HepG2 (cell line): ENCODE measurements around the gene GAS6. TPM values are rescaled to one million over a fixed set of nuclear protein-coding genes. Genes with fewer than 3 reads are reported as not detected.

Source experiments
- ATAC-seq: fragments of 200-7000 bp; cut with Tn5 transposase; 3 replicates; pipeline ENCODE4 v1.9.1; 2020; ENCODE audit warnings: mild to moderate bottlenecking, moderate library complexity
- BruUV-seq: library from RNA; stranded (reverse); fragments of 400-500 nt; replicated peaks from 2 replicates; lab custom pipeline; 2021; lab: Mats Ljungman, UMichigan
- CTCF ChIA-PET: fragments of 300-600 bp; formaldehyde crosslinking; extraction: SDS; loops from one replicate; lab custom pipeline; 2021; ENCODE audit warnings: low total read pairs, inconsistent platforms, low intra/inter-chr PET ratio; lab: Yijun Ruan, JAX
- POLR2A ChIA-PET: fragments of 350-600 bp; sonication (Branson Sonifier 250); formaldehyde crosslinking; loops from one replicate; lab custom pipeline; 2020; ENCODE audit warnings: antibody characterized with exemption, inconsistent platforms; lab: Yijun Ruan, JAX
- DNase-seq: peaks from one replicate; pipeline ENCODE4 v3.0.0-alpha.2; 2015; ENCODE audit warnings: low spot score
- FAIRE-seq: peaks from 3 replicates; lab custom pipeline; 2011; peaks lifted over from hg19 to GRCh38; lab: Jason Lieb, UNC
- H2AFZ ChIP-seq: one replicate; pipeline ENCODE4 v1.6.1; 2011; ENCODE audit warnings: low read length, inconsistent platforms
- H3K27ac ChIP-seq: fragments of 300-600 bp; 3 replicates; pipeline ENCODE4 v1.8.0; 2011; ENCODE audit warnings: mixed run types, mild to moderate bottlenecking, mixed read lengths, low read length, inconsistent platforms; ENCODE audit not compliant: insufficient read depth; ENCODE audit errors: extremely low read length
- H3K27me3 ChIP-seq, 2 experiments: fragments of 200-600 bp in 1 of 2; 2 replicates in 1 of 2; 3 replicates in 1 of 2; pipeline versions ENCODE4 v1.6.0 to v1.8.0; 2011; ENCODE audit warnings: low read length in 2 of 2, mild to moderate bottlenecking in 2 of 2, moderate library complexity in 2 of 2, inconsistent platforms in 1 of 2; ENCODE audit not compliant: insufficient read depth in 2 of 2, control insufficient read depth in 1 of 2
- H3K36me3 ChIP-seq, 2 experiments: fragments of 200-600 bp in 1 of 2; replicated peaks in 1 of 2; 2 replicates in 1 of 2; 3 replicates in 1 of 2; pipeline versions ENCODE4 v1.5.1 to v1.8.0; 2011; ENCODE audit warnings: low read length in 2 of 2, inconsistent platforms in 1 of 2; ENCODE audit not compliant: insufficient read depth in 2 of 2, control insufficient read depth in 1 of 2
- H3K4me1 ChIP-seq: 2 replicates; pipeline ENCODE4 v1.5.1; 2012; ENCODE audit warnings: low read length, inconsistent platforms; ENCODE audit not compliant: insufficient read depth
- H3K4me2 ChIP-seq: 2 replicates; pipeline ENCODE4 v1.6.0; 2011; ENCODE audit warnings: low read depth, low read length, inconsistent platforms
- H3K4me3 ChIP-seq, 3 experiments: fragments of 200-600 bp in 1 of 3; sonication (generic), shearing (Covaris generic) in 1 of 3; replicated peaks in 1 of 3; 2 replicates each; pipeline ENCODE4 v1.5.1; 2011 to 2016; ENCODE audit warnings: low read length in 3 of 3, inconsistent platforms in 2 of 3, low read depth in 2 of 3, mild to moderate bottlenecking in 2 of 3, control low read depth in 1 of 3, mixed read lengths in 1 of 3; ENCODE audit not compliant: insufficient read depth in 1 of 3
- H3K79me2 ChIP-seq: one replicate; pipeline ENCODE4 v1.6.1; 2011; ENCODE audit warnings: low read length, inconsistent platforms; ENCODE audit not compliant: insufficient read depth
- H3K9ac ChIP-seq: 2 replicates; pipeline ENCODE4 v1.6.0; 2011; ENCODE audit warnings: mild to moderate bottlenecking, low read depth, low read length, inconsistent platforms; ENCODE audit not compliant: insufficient read depth
- H3K9me3 ChIP-seq: 2 replicates; pipeline ENCODE4 v1.5.1; 2012; ENCODE audit warnings: mild to moderate bottlenecking, low read length
- H4K20me1 ChIP-seq: 2 replicates; pipeline ENCODE4 v1.6.0; 2011; ENCODE audit warnings: inconsistent platforms, mild to moderate bottlenecking, low read length, moderate library complexity; ENCODE audit not compliant: insufficient read depth
- CCAR2 ChIP-seq: fragments of 200-400 bp; formaldehyde crosslinking; optimal IDR thresholded peaks from 2 replicates; pipeline ENCODE3; 2018; ENCODE audit warnings: low read depth, mild to moderate bottlenecking, low read length, moderate library complexity
- FOXA1 ChIP-seq, 2 experiments: fragments of 450-650 bp in 1 of 2; sonication (generic) in 1 of 2; formaldehyde crosslinking in 1 of 2; IDR thresholded peaks; 2 replicates each; pipeline versions ENCODE4 v1.4.0 to v1.6.1; 2016 to 2020; ENCODE audit warnings: missing genetic modification reagents in 1 of 2
- GABPA ChIP-seq, 2 experiments: IDR thresholded peaks; 2 replicates each; pipeline ENCODE4 v1.6.1; 2011 to 2016; ENCODE audit warnings: low read depth in 2 of 2, low read length in 1 of 2, missing biosample characterization in 1 of 2, missing genetic modification characterization in 1 of 2
- MBD4 ChIP-seq: IDR thresholded peaks from 2 replicates; pipeline ENCODE4 v1.6.1; 2012; ENCODE audit warnings: low read length, inconsistent platforms, borderline replicate concordance
- MNT ChIP-seq: fragments of 450-650 bp; IDR thresholded peaks from 2 replicates; pipeline ENCODE4 v1.6.1; 2016
- NFKB2 ChIP-seq: sonication (generic); formaldehyde crosslinking; IDR thresholded peaks from 2 replicates; pipeline ENCODE4 v1.4.0; 2020; ENCODE audit warnings: missing genetic modification reagents, borderline replicate concordance
- ZFYVE20 ChIP-seq: sonication (generic); formaldehyde crosslinking; IDR thresholded peaks from 2 replicates; pipeline ENCODE4 v1.8.0; 2023; ENCODE audit warnings: low read depth, mild to moderate bottlenecking, moderate library complexity, missing genetic modification reagents, borderline replicate concordance
- ZNF260 ChIP-seq: sonication (generic); formaldehyde crosslinking; IDR thresholded peaks from 2 replicates; pipeline ENCODE4 v1.4.0; 2020; ENCODE audit warnings: missing genetic modification reagents, low read depth, mild to moderate bottlenecking, borderline replicate concordance
- ZNF282 ChIP-seq: fragments of 450-650 bp; IDR thresholded peaks from 2 replicates; pipeline ENCODE4 v1.6.1; 2018; ENCODE audit not compliant: partially characterized antibody
- ZNF724P ChIP-seq: sonication (generic); formaldehyde crosslinking; IDR thresholded peaks from 2 replicates; pipeline ENCODE4 v1.8.0; 2022; ENCODE audit warnings: missing genetic modification reagents, borderline replicate concordance
- WGBS: methylation state at CpG from one replicate; pipeline ENCODE4 v1.1.6; 2017; ENCODE audit warnings: low lambda C conversion rate; 5-methylcytosine and 5-hydroxymethylcytosine counted together
- in situ Hi-C: cut with HindIII; loops from 2 replicates; pipeline ENCODE4 v1.10.0; 2017; ENCODE audit warnings: low pct_unique_long_range_greater_than_20kb; ENCODE audit not compliant: extremely low pct_ligation_motif_present
- intact Hi-C: fragments of 100-400 bp; cut with micrococcal nuclease; formaldehyde crosslinking; loops from one replicate; pipeline ENCODE4 v1.10.0; 2022; ENCODE audit not compliant: unreplicated experiment
- polyA plus RNA-seq, 8 experiments: library from polyadenylated mRNA; depleted of rRNA in 3 of 8; stranded (reverse) in 7 of 8; unstranded in 1 of 8; fragments of >200 nt; fragmentation: Illumina TruSeq in 4 of 8; extraction: Trizol in 4 of 8; gene quantifications; 2 replicates each; pipeline versions ENCODE4 v1.2.1 to v1.2.3, GENCODE V29; 2011 to 2016; ENCODE audit warnings: low read depth in 4 of 8, missing spikeins in 1 of 8, mixed read lengths in 1 of 8; ENCODE audit not compliant: insufficient read depth in 1 of 8
- total RNA-seq, 5 experiments: library from RNA; depleted of rRNA; stranded (reverse); fragments of >200 nt; fragmentation: Illumina TruSeq; extraction: Trizol; gene quantifications; 2 replicates each; pipeline ENCODE4 v1.2.3, GENCODE V29; 2016; ENCODE audit warnings: low read depth in 1 of 5

Gene GAS6
- total and polyA plus RNA-seq, 2 of the 13 experiments (the other 11 are each of a cell fraction or from before 2014, with no cell fraction given), result 0.09 to 0.24 TPM

DNA sequence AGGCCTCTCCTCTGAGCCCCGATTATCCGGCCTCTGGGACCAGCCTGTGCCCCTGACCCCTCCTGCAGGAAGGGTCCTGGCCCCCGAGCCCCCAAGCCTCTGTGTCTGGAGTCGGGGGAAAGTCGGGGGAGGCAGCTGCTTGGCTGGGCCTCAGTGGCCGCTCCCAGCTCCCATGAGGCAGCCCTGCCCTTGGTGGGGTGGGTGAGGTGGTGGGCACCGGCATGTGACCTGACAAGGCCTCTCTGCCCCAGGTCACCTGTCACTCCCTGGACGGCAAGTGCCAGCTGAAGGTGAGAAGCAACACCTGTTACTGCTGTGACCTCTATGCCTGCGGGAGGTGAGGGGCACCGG lies 63.3 kb downstream of the GAS6 start:
- POLR2A ChIA-PET, result no interaction called here
- TF ChIP-seq ZNF724P (CRISPR knock-in tag), result no peak
- TF ChIP-seq ZFYVE20 (CRISPR knock-in tag), result no peak
- TF ChIP-seq MBD4, result no peak
- no peak for TF ChIP-seq GABPA (IDR thresholded peaks at IDR 0.05; ENCODE audit: low read depth, low read length)
- no peak for TF ChIP-seq GABPA (CRISPR knock-in tag; IDR thresholded peaks at IDR 0.05; ENCODE audit: low read depth)
- TF ChIP-seq CCAR2, result no peak
- DNase-seq, result no peak
- Histone ChIP-seq H3K79me2 (no peaks in the 10 kb centered on the region), H3K4me2 (no peak overlapping the region), H3K9ac (no peak overlapping the region), H2AFZ (no peak overlapping the region), H4K20me1 (no peaks in the 10 kb centered on the region), H3K36me3 (no peaks in the 10 kb centered on the region), H3K27ac (no peak overlapping the region), H3K4me3 (no peak overlapping the region), H3K4me1 (no peaks in the 10 kb centered on the region), H3K27me3 (peaks cover 5 to 31% of the 10 kb centered on the region in 2 experiments; a peak in 4 of 5 replicates), H3K9me3 (no peaks in the 10 kb centered on the region)
- CTCF ChIA-PET, result no interaction called here
- BruUV-seq, result no TSS peak
- WGBS, result no CpG with 5 or more reads among the region's 10 CpGs
- in situ Hi-C loops (no loop called here), intact Hi-C loops (no loop called here)
- ATAC-seq, result no peak
- FAIRE-seq, result no peak

DNA sequence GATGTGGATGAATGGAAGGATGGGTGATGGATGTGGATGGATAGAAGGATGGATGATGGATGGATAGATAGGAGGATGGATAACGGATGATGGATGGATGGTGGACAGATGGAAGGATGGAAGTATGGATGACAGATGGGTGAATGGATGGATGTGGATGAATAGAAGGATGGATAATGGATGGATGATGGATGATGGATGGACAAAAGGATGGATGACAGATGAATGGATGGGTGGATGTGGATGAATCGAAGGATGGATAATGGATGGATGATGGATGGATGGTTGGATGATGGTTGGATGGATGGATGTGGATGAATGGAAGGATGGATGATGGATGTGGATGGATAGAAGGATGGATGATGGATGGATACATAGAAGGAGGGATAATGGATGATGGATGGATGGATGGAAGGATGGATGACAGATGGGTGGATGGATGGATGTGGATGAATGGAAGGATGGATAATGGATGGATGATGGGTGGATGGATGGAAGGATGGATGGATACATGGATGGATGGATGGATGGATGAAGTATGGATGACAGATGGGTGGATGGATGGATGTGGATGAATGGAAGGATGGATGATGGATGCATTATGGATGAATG lies 65.6 kb downstream of the GAS6 start:
- Histone ChIP-seq H3K36me3 (no peaks in the 10 kb centered on the region), H3K9ac (no peak overlapping the region), H3K27me3 (peaks cover 3 to 45% of the 10 kb centered on the region in 2 experiments; a peak in 4 of 5 replicates)
- TF ChIP-seq FOXA1 (IDR thresholded peaks at IDR 0.05), result no peak
- TF ChIP-seq FOXA1 (CRISPR knock-in tag; IDR thresholded peaks at IDR 0.05), result no peak
- TF ChIP-seq ZNF282, result peak; percentile 69
- 0 out of 2 replicates have a peak, but pooled peaks have one; percentile 3 for TF ChIP-seq MNT
- no peak for TF ChIP-seq NFKB2 (CRISPR knock-in tag)
- no peak for TF ChIP-seq ZNF260 (CRISPR knock-in tag)
- TF ChIP-seq, all 625 proteins: peak for 2
- Histone ChIP-seq H3K9me3 (no peaks in the 10 kb centered on the region), H3K4me2 (no peak overlapping the region), H4K20me1 (no peaks in the 10 kb centered on the region), H3K79me2 (no peaks in the 10 kb centered on the region), H2AFZ (no peak overlapping the region), H3K4me1 (peaks cover 2% of the 10 kb centered on the region; the same call in 1 of the 2 replicates), H3K4me3 (no peak overlapping the region), H3K27ac (no peak overlapping the region)
- WGBS, result 4% methylated on average over 2 of the region's 2 CpGs
- in situ Hi-C loops (no loop called here), intact Hi-C loops (no loop called here)
- BruUV-seq, result no TSS peak
- ChIA-PET CTCF (no interaction called here), POLR2A (no interaction called here)
- FAIRE-seq (no peak), DNase-seq (no peak), ATAC-seq (no peak)
